Endothelial cell of hepatic sinusoid (primary cell): ENCODE results near the gene PER2.

Source experiments
- in situ Hi-C: cut with HindIII; loops from 2 replicates; pipeline ENCODE4 v1.10.0; 2017; ENCODE audit warnings: low sequenced_read_pairs

PER2 gene

DNA sequence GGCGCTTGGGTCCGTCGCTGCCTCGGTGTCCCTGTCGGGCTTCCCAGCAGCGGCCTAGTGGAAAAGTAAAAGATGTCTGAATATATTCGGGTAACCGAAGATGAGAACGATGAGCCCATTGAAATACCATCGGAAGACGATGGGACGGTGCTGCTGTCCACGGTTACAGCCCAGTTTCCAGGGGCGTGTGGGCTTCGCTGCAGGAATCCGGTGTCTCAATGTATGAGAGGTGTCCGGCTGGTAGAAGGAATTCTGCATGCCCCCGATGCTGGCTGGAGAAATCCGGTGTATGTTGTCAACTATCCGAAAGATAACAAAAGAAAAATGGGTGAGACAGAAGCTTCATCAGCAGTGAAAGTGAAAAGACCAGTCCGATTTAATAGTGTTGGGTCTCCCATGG lies 56.6 kb downstream of the PER2 start:
- in situ Hi-C loops: no loop called here

- in situ Hi-C loops: no loop called here
These were observed 57.1 kb downstream of the PER2 start for GRCh38 chr2:238231251-238231793.

DNA sequence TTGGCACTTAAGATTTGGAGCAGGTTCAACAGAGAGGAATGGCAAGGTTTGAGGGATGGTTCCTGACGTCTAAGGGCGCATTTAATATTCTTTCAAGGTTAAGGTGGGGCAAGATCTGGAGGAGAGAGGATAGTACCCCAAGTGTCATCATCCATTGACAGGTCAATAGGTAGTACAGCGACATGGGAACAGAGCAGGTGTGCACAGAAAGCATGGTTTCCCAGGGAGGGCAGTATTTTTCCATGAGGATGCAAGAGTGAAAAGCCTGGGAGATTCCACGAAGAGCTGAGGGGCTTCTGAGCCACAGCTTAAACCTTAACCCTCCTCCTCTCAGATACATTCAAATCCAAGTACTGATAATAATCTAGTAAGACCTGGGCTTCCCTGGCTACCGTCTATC lies 57.7 kb downstream of the PER2 start:
- in situ Hi-C loops: no loop called here

DNA sequence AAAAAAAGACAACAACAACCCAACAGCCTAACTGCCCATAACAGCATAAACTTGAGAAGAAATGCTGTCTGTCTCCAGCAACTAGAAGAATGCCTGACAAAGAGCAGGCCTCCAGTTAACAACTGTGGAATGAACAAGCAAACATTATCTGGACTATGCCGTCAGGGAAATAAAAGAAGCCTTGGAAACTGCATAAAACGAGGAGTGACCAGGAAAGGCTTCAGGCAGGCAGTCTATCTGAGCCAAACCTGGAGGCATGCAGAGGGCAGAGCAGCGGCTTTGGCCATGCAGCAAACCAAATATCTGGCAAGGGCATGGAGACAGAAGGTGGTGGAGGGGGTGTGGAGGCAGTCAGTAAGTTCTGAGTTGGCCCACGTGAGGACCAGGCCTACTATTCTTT lies 59.7 kb downstream of the PER2 start:
- in situ Hi-C loops: loop anchor here (5.0 kb wide), 1 partner anchor 46 kb away; no protein-coding TSS in a partner anchor

DNA sequence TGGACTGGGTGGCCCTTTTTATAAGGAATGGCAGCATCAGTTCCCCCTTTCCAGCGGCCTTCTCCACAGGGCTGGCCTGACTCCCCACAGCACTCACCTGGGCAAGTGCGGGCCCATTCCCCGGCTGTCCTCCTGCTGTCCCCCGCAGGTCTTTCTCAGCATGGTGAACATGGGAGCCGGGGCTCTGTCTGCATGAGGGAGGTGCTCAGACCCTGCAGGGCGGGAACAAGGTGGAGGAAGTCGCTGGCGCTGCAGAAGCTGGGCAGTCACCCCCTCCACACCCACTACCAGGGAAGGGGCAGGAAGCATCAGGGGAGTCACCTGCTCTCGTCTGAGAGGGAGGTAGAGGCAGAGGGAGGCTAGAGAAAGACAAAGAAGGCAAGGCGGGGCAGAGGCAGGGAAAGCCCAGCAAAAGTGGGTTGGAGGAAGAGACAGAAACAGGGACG lies 60.8 kb downstream of the PER2 start:
- in situ Hi-C loops: loop anchor here (5.0 kb wide), 1 partner anchor 45 kb away; no protein-coding TSS in a partner anchor

- in situ Hi-C loops: loop anchor here (5.0 kb wide), 1 partner anchor 45 kb away; no protein-coding TSS in a partner anchor
These were observed 61.5 kb downstream of the PER2 start for GRCh38 chr2:238226698-238227586.

- in situ Hi-C loops: loop anchor here (5.0 kb wide), 1 partner anchor 44 kb away; no protein-coding TSS in a partner anchor
These were observed 62.3 kb downstream of the PER2 start for GRCh38 chr2:238225911-238226697.

GRCh38 chr2:238225121-238225520 lies 63.3 kb downstream of the PER2 start:
- in situ Hi-C loops: loop anchor here (5.0 kb wide), 1 partner anchor 43 kb away; no protein-coding TSS in a partner anchor

DNA sequence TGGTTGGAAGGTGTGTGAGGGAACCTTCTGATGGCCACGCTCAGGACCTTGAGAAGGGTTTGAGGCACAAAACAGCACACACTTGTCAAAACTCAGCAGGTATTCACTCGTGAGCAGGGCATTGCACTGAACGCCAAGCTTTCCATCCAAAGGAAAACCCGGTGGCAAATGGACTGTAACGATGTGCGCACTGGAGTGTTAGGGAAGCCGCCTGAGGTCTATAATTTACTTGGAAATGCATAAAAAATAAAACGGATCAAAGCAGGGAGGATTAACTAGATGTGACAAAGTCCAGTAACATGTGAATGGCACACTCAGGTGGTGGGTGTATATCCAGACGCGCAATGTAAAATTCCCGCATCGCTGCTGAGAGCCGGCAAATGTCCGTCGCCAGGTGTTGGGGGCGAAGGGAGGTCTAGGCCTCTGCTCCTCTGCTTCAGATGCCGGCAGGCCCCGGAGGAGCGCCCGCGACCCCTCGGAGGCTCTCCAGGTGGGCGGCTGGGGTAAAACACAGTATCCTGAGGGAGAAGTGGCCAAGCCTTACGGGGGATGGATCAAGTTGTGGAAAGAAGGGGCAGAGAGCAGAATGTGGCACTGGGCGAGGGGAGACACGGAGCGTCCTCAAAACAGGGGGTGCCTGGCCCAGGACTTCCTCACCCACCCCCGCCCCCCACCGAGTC lies 63.9 kb downstream of the PER2 start:
- in situ Hi-C loops: loop anchor here (5.0 kb wide), 1 partner anchor 42 kb away; no protein-coding TSS in a partner anchor

DNA sequence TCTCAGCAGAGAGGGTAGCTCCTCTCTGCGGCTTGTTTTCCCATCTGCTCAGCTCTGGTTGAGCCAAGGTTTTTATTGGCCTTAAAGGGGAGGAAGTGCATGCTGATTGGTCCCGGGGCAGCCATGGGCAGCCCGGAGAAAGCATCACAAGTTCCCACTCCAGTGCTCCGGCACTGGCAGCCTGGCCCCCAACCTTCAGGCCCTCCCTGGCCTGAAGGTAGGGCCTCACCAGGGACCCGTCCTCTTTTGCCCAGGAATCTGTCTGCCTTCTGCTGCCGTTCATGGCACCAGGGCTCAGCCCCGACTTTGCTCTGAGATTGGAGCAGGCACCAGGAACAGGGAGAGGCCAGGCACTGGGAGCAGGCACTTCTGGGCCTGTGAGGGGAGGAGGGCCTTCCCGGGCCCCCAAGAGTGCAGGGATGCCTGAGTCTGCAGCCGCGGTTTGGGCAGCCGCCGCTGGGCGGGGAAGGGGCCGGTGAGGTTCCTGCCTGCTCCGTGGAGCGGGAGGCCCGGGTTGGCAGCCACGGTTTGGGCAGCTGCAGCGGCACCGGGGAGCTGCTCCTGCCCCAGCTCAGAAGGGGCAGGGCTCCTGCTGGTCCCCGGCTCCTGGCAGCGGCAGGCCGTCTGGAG lies 67.4 kb downstream of the PER2 start:
- in situ Hi-C loops: no loop called here

- in situ Hi-C loops: no loop called here
These were observed 68.0 kb downstream of the PER2 start for GRCh38 chr2:238220274-238220891.

DNA sequence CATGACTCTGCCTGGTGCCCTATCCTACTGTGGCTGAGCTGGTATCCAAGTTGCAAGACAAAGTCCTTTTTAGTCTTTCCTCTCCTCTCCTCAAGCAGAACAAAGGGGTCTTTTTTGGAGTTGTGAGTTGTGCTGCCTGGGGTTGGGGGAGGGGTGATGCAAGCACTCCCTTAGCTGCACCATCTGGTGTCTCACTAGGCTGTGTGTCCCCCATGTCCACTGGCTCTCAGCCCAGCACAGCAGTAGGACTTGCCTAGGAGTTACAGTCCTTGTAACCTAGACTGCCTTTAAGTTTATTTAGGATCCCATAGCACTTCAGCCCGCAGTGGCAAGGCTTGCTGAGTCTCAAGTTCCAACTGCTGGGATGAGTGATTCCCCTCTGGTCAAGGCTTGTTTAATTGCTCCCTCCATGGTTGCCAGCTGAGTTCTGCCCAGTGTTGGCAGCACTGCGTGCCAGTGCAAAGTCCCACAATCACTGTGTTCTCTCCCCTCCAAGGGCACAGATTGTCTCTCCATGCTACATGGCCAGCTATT lies 71.7 kb downstream of the PER2 start:
- in situ Hi-C loops: no loop called here

DNA sequence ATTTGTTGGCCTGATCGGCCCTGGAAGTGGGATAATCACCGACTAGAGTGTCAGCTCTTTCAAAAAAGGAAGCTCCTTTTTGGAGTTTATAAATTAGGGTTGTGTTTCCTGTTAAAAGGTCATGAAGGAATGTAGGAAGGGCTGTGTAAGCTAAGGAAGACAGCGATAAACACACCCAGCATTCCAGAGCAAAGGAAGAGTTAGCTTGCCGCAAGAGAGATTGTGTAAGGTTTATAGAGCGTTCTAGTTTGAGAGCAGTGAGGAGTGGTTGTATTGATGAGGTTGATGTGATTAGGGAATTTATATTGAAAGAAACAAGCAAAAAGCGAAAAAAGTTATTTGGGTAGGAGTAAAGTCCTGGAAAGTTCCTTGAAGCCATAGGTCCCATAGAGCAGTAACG lies 81.4 kb downstream of the PER2 start:
- in situ Hi-C loops: no loop called here

- in situ Hi-C loops: no loop called here
These were observed 84.3 kb downstream of the PER2 start for GRCh38 chr2:238203973-238204683.

- in situ Hi-C loops: no loop called here
These were observed 85.1 kb downstream of the PER2 start, which contains the start of gene ILKAP for GRCh38 chr2:238203094-238203972. TSS of gene ILKAP (minus strand) at chr2:238203695. CDS start at chr2:238203553, 142 bp downstream.

GRCh38 chr2:238202326-238203093 lies 85.9 kb downstream of the PER2 start:
- in situ Hi-C loops: no loop called here
